SIG-M5 treated with dmso at 0.1 percent for 504 hours (cell line): ENCODE measurements around the gene RETN.
A peak's percentile ranks its signal among the peaks of the same experiment; 100 is the strongest.

Source experiments
- DNase-seq: peaks from one replicate; lab custom pipeline; 2025; ENCODE audit not compliant: unreplicated experiment; lab: John Stamatoyannopoulos, UW

The RETN gene

GRCh38 chr19:7637374-7638256, 31.2 kb upstream of the RETN start:
- DNase-seq: peak; percentile 38

GRCh38 chr19:7638802-7639465, 29.9 kb upstream of the RETN start:
- DNase-seq: no peak

DNA sequence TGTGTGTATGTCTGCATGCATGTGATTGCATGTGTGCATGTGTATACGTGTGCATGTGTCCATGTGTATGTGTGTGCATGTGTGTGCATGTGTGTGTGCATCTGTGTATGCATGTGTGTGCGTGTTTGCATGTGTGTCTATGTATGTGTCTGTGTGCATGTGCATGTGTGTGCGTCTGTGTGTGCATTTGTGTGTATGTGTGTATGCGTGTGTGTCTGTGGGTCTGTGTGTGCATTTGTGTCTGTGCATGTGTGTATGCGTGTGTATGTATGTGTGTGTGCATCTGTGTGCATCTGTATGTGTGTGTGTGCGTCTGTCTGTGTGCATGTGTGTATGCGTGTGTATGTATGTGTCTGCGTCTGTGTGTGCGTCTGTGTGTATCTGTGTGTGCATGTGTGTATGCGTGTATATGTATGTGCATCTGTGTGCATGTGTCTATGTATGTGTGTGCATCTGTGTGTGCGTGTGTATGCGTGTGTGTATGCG, 28.9 kb upstream of the RETN start:
- DNase-seq: no peak

DNA sequence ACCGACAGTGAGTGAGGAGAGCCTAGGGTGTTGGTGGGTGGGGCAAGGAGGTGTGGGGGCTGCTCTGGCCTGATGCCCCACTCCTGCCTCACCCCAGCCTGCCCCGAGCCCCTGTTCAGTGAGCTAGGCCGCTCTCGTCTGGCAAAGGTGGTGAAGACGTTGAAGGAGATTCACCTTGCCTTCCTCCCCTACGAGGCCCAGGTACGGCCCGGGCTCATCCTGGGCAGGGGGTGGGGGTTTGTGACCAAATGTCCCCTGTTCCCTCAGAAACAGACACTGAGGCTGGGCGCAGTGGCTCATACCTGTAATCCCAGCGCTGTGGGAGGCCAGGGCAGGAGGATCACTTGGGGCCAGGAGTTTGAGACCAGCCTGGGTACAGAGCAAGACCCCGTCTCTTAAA, 28.0 kb upstream of the RETN start:
- no peak for DNase-seq

GRCh38 chr19:7641290-7642276, 27.3 kb upstream of the RETN start:
- no peak for DNase-seq

DNA sequence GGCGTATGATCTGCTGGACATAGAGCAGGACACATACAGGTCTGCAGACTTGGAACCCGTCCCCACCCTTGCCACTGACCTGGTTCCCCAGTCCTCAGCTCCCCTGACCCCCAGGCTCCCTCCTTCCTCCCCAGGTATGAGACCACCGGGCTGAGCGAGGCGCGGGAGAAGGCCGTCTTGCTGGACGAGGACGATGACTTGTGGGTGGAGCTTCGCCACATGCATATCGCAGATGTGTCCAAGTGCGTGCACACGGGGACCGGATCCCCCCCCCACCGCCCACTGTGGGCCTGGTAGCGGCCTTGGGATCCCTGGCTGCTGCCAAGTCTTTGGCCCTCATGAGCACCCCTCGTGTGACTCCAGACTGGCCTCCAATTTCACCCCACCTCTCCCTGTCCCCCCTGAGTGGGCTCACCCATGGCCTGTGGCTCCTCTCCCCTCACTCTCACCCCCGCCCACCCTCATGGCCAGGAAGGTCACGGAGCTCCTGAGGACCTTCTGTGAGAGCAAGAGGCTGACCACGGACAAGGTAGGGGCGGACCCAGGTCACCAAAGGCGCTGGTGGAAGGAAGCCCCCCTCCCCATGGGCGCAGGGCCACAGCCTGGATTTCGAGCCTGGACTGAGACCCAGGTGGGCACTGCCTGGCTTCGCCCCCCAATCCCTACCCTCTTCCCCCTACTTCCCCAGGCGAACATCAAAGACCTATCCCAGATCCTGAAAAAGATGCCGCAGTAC, 26.4 kb upstream of the RETN start:
- no peak for DNase-seq

- no peak for DNase-seq
Observed at GRCh38 chr19:7643031-7643415, 25.8 kb upstream of the RETN start.

DNA sequence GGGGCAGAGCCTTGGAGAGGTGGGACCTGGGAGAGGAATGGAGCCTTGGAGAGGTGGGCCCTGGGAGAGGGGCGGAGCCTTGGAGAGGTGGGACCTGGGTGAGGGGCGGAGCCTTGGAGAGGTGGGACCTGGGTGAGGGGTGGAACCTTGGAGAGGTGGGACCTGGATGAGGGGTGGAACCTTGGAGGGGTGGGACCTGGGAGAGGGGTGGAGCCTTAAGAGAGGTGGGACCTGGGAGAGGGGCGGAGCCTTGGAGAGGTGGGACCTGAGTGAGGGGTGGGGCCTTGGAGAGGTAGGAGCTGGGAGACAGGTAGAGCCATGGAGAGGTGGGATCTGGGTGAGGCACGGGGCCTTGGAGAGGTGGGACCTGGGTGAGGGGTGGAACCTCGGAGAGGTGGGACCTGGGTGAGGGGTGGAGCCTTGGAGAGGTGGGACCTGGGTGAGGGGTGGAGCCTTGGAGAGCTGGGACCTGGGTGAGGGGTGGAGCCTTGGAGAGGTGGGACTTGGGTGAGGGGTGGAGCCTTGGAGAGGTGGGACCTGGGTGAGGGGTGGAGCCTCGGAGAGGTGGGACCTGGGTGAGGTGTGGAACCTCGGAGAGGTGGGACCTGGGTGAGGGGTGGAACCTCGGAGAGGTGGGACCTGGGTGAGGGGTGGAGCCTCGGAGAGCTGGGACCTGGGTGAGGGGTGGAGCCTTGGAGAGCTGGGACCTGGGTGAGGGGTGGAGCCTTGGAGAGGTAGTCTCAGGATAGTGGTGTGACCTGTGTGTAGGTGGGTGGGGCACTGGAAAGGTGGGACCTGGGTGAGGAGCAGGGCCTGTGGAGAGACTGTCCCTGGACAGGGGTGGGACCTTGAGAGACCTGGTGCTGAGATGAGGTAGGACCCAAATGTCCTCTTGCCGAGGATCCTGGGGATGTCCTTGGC, 25.0 kb upstream of the RETN start:
- peak; percentile 26 for DNase-seq

GRCh38 chr19:7644550-7644877, 24.3 kb upstream of the RETN start:
- DNase-seq: no peak

GRCh38 chr19:7645163-7645562, 23.7 kb upstream of the RETN start:
- peak; percentile 74 for DNase-seq

- peak; percentile 70 for DNase-seq
Observed at GRCh38 chr19:7645656-7646425, 23.0 kb upstream of the RETN start.

GRCh38 chr19:7646426-7646700, 22.5 kb upstream of the RETN start:
- no peak for DNase-seq

DNA sequence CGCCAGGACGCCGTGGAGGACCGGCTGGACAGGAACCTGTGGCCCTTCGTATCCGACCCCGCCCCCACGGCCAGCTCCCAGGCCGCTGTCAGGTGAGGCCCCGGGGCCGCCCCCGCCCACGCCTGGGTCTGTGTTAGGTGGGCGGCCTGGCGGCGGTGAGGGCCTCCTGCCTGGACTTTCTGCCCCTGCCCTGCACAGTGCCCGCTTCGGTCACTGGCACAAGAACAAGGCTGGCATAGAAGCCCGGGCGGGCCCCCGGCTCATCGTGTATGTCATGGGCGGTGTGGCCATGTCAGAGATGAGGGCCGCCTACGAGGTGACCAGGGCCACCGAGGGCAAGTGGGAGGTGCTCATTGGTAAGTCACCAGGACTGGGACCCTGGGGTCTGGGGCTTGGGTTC, 21.7 kb upstream of the RETN start:
- no peak for DNase-seq

DNA sequence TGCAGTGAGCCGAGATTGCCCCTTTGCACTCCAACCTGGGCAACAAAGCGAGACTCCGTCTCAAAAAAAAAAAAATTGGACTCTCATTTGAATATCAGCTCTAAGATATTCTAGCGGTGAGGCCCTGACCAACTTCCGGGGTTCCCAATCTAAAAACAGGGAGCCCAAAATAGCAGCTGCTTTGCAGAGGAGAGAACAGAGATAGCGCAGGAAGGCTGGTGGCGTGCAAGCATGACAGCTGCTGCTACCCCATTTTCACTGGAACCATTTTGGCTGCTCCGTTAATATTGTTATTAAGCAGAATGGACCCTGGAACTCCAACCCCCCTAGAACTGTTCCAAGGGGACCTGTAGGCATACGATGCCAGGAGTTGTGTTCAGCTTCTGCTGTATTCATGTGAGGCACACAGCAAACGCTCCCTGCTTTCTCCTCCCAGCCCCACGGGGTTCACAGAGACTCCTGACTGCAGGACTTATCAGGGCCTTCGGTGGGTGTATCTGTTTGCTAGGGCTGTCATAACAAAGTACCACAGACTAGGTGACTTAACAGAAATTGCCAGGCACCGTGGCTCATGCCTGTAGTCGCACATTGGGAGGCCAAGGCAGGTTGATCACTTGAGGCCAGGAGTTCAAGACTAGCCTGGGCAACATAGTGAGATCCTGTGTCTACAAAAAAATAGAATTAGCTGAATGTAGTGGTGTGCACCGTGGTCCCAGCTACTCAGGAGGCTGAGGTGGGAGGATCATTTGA, 20.4 kb upstream of the RETN start:
- DNase-seq: no peak

- DNase-seq: no peak
Observed at GRCh38 chr19:7650148-7650547, 18.7 kb upstream of the RETN start.

DNA sequence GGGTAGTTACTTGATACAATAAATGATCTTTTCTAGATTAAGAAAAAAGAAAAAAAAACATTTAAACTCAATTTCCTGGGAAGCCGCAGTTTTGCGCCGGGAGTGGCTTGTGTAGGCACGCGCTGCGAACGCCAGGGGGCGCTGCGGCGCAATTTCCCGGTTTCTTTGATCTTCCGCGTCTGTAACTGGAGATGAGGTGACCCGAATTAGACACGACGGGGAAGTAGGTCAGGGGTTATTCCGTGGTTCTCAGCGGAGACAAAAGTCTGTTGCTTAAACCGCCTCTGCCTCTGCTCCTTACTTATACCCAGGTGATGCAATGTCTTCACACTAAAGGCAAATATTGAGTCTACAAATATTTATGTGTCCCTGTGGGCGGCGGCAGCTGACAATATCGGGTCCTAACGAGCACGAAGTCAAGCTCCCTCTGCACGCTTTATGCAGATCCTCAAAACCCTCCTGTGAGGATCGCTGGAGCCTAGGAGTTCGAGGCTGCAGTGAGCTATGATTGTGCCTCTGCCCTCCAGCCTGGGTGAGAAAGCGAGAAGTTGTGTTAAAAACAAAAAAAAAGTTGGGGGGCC, 16.7 kb upstream of the RETN start:
- DNase-seq: peak; percentile 99

DNA sequence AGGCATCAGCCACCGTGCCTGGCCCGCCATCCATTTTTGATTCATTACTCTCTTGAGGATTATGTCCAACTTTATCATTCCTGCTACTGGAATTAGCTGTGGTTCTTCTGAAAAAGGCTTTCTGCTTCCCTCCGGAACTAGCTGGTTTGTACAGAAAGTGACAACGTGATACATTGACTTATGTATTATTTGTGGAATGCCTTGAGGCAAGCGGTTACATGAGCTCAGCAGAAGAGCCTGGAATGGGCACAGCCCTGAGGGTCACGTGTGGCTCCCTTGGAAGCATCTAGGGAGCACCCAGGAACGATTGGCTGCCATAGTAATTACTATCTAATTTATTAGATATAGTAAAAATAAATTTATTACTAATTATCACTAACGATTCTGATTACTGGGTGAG, 14.4 kb upstream of the RETN start:
- no peak for DNase-seq

DNA sequence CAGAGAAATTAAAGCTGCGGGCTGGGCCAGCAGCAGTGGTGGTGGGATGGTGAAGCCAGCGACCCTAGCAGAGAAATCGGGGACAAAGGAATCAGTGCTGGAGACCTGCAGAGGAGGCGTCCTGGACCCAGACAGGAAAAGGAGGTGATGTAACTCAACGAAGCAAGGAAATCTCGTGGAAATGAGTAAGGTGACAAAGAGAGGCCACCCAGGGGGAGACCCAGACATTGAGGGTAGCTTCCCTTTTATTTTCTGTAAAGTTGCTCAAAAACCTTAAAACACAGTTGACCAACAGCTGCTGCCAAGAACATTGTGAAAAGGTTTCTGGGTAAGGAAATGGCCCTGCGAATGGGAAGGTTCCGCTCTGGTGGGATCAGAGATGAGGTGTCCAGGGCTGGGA, 13.3 kb upstream of the RETN start:
- DNase-seq: peak; percentile 93
